CD4-positive, alpha-beta T cell treated with Interleukin-17A for 1 hour (primary cell): ENCODE data around the gene XIRP2.
"Not testable (repeated sequence)": the region's sequence is repeated elsewhere in the genome, so short reads cannot be mapped to it uniquely, and the experiment has no call there.

Source experiments
- DNase-seq: peaks from one replicate; pipeline ENCODE4 v3.0.0-alpha.2; 2020

Gene XIRP2

GRCh38 chr2:166934817-166935216, 46.5 kb downstream of the XIRP2 start:
- no peak for DNase-seq

GRCh38 chr2:166942377-166942776, 54.1 kb downstream of the XIRP2 start:
- no peak for DNase-seq

- DNase-seq = no peak
Observed at GRCh38 chr2:166944909-166945308, 56.6 kb downstream of the XIRP2 start.

- DNase-seq = no peak
Observed at GRCh38 chr2:166957686-166958085, 69.4 kb downstream of the XIRP2 start.

GRCh38 chr2:166958986-166959481, 70.8 kb downstream of the XIRP2 start:
- no peak for DNase-seq

- no peak for DNase-seq
Observed at GRCh38 chr2:166959556-166959955, 71.3 kb downstream of the XIRP2 start.

- no peak for DNase-seq
Observed at GRCh38 chr2:166960702-166961270, 72.5 kb downstream of the XIRP2 start.

- DNase-seq = no peak
Observed at GRCh38 chr2:166961933-166962332, 73.7 kb downstream of the XIRP2 start.

- DNase-seq = no peak
Observed at GRCh38 chr2:166969486-166969885, 81.2 kb downstream of the XIRP2 start.

GRCh38 chr2:166972002-166972401, 83.7 kb downstream of the XIRP2 start:
- DNase-seq = no peak

- DNase-seq = no peak
Observed at GRCh38 chr2:166972418-166972817, 84.1 kb downstream of the XIRP2 start.

GRCh38 chr2:166984188-166984587, 95.9 kb downstream of the XIRP2 start:
- DNase-seq = no peak

- no peak for DNase-seq
Observed at GRCh38 chr2:166984797-166985196, 96.5 kb downstream of the XIRP2 start.

- no peak for DNase-seq
Observed at GRCh38 chr2:166994588-166995336, 106.5 kb downstream of the XIRP2 start.

- no peak for DNase-seq
Observed at GRCh38 chr2:166996465-166996864, 108.2 kb downstream of the XIRP2 start.

- no peak for DNase-seq
Observed at GRCh38 chr2:167001165-167001564, 112.9 kb downstream of the XIRP2 start.

GRCh38 chr2:167005096-167005495, 116.8 kb downstream of the XIRP2 start:
- DNase-seq = no peak

- DNase-seq = no peak
Observed at GRCh38 chr2:167013227-167013626, 124.9 kb downstream of the XIRP2 start.

- DNase-seq = no peak
Observed at GRCh38 chr2:167015806-167016205, 127.5 kb downstream of the XIRP2 start.

- no peak for DNase-seq
Observed at GRCh38 chr2:167017021-167017420, 128.7 kb downstream of the XIRP2 start.

GRCh38 chr2:167018590-167018989, 130.3 kb downstream of the XIRP2 start:
- DNase-seq = no peak

GRCh38 chr2:167028503-167028902, 140.2 kb downstream of the XIRP2 start:
- no peak for DNase-seq

- not testable (repeated sequence) for DNase-seq
Observed at GRCh38 chr2:167034976-167035375, 146.7 kb downstream of the XIRP2 start.

GRCh38 chr2:167048829-167049228, 160.5 kb downstream of the XIRP2 start:
- DNase-seq = no peak

- no peak for DNase-seq
Observed at GRCh38 chr2:167049659-167050058, 161.4 kb downstream of the XIRP2 start.
